Gastroesophageal sphincter (tissue), 3 donors: Measurements from ENCODE around the gene IL31RA.

Experiments used
- CTCF ChIP-seq, 4 experiments: fragments of 200-600 bp in 2 of 4; fragments of 450-650 bp in 2 of 4; sonication (generic) in 1 of 4; IDR thresholded peaks; one replicate each; pipeline ENCODE4 v1.5.1; 2017 to 2019; ENCODE audit warnings: antibody characterized with exemption in 4 of 4, mild to moderate bottlenecking in 2 of 4, moderate library complexity in 2 of 4
- POLR2A ChIP-seq, 2 donors: fragments of 450-650 bp; IDR thresholded peaks; one replicate each; pipeline ENCODE4 v1.6.1; 2017; ENCODE audit warnings: antibody characterized with exemption in 2 of 2, mild to moderate bottlenecking in 2 of 2, moderate library complexity in 1 of 2
- POLR2AphosphoS5 ChIP-seq: sonication (generic); formaldehyde crosslinking; IDR thresholded peaks from one replicate; pipeline ENCODE4 v1.6.1; 2017; ENCODE audit warnings: antibody characterized with exemption

- no peak for TF ChIP-seq CTCF (IDR thresholded peaks at IDR 0.05)
- TF ChIP-seq POLR2A (IDR thresholded peaks at IDR 0.05), result no peak
- no peak for TF ChIP-seq POLR2AphosphoS5
Observed at GRCh38 chr5:55923865-55924500, 72.8 kb downstream of the IL31RA start.
